ENCODE measurements around the gene ZBTB20. TPM values are rescaled to one million over a fixed set of nuclear protein-coding genes. Genes with fewer than 3 reads are reported as not detected.

The ZBTB20 gene
- total and polyA plus RNA-seq, 2 donors (not counting 1 experiment from before 2014, with no cell fraction given): 4.0 to 123 TPM

- no peaks in the 10 kb centered on the region for H3K4me1 ChIP-seq (ENCODE audit: control insufficient read depth in 2 of 2, insufficient read depth in 2 of 2, low read length in 2 of 2)
- ChIA-PET POLR2A (no interaction called here), CTCF (interaction anchor here (0.9 to 1.5 kb wide), 3 partner anchors 17 to 198 kb away, joined by 3 to 7 read pairs (median 3); no protein-coding TSS in a partner anchor)
- no peak overlapping the region for H3K27ac Mint-ChIP-seq
- no peaks in the 10 kb centered on the region for H4K20me1 ChIP-seq (ENCODE audit: control insufficient read depth, insufficient read depth, low read length, poor library complexity, severe bottlenecking)
- no peak overlapping the region for H2AFZ ChIP-seq (ENCODE audit: insufficient read depth, low read depth, low read length, poor library complexity, severe bottlenecking)
- no peak overlapping the region for H3K4me3 Mint-ChIP-seq
- peaks cover 4% of the 10 kb centered on the region for H3K4me1 Mint-ChIP-seq
- no peaks in the 10 kb centered on the region for H3K27me3 ChIP-seq (replicated peaks in 1 of 4; ENCODE audit: control extremely low read depth in 1 of 4, control insufficient read depth in 3 of 4, insufficient read depth in 4 of 4, low read length in 3 of 4)
- H3K79me2 ChIP-seq (ENCODE audit: control insufficient read depth, insufficient read depth, low read length): no peaks in the 10 kb centered on the region
- 97% methylated on average over 24 of the region's 24 CpGs for WGBS (ENCODE audit: insufficient coverage)
- peaks cover 3 to 40% of the 10 kb centered on the region in 2 experiments for H3K36me3 ChIP-seq (replicated peaks in 1 of 2; ENCODE audit: control extremely low read depth in 1 of 2, control insufficient read depth in 1 of 2, extremely low read depth in 1 of 2, insufficient read depth in 2 of 2, low read length in 1 of 2)
- intact Hi-C loops (cut with micrococcal nuclease): no loop called here
- no peaks in the 10 kb centered on the region for H3K9me3 Mint-ChIP-seq (ENCODE audit: insufficient read depth)
- H3K27ac ChIP-seq (ENCODE audit: low read length in 2 of 2): no peak overlapping the region
- no peak overlapping the region for H3K4me2 ChIP-seq (replicated peaks; ENCODE audit: low read depth, low read length, poor library complexity, severe bottlenecking)
- ATAC-seq (ENCODE audit: low read depth) (no peak), DNase-seq (no peak)
- H3K27me3 Mint-ChIP-seq: no peaks in the 10 kb centered on the region
- H3K9me3 ChIP-seq (ENCODE audit: control extremely low read depth in 1 of 3, control insufficient read depth in 2 of 3, insufficient read depth in 1 of 3, low read length in 2 of 3): peaks cover 0 to 9% (median 0%) of the 10 kb centered on the region in 3 donors
- TF ChIP-seq EZH2 (IDR thresholded peaks at IDR 0.05; ENCODE audit: borderline replicate concordance, insufficient read depth, low read depth, low read length, poor library complexity, severe bottlenecking) (no peak), CTCF (IDR thresholded peaks at IDR 0.05) (no peak)
- H3K4me3 ChIP-seq (ENCODE audit: control extremely low read depth in 1 of 5, extremely low read depth in 1 of 5, insufficient read depth in 1 of 5, low read depth in 2 of 5, low read length in 4 of 5): no peak overlapping the region
- no peak overlapping the region for H3K9ac ChIP-seq (ENCODE audit: low read length)
These were observed 796.4 kb downstream of the ZBTB20 start for GRCh38 chr3:114350690-114351089.

GRCh38 chr3:114350271-114350670, 796.8 kb downstream of the ZBTB20 start:
- H4K20me1 ChIP-seq (ENCODE audit: control insufficient read depth, insufficient read depth, low read length, poor library complexity, severe bottlenecking): no peaks in the 10 kb centered on the region
- CTCF ChIA-PET: interaction anchor here (0.9 to 1.5 kb wide), 3 partner anchors 16 to 198 kb away, joined by 3 to 7 read pairs (median 3); no protein-coding TSS in a partner anchor
- H3K27me3 ChIP-seq (replicated peaks in 1 of 4; ENCODE audit: control extremely low read depth in 1 of 4, control insufficient read depth in 3 of 4, insufficient read depth in 4 of 4, low read length in 3 of 4): no peaks in the 10 kb centered on the region
- H3K36me3 ChIP-seq (replicated peaks in 1 of 2; ENCODE audit: control extremely low read depth in 1 of 2, control insufficient read depth in 1 of 2, extremely low read depth in 1 of 2, insufficient read depth in 2 of 2, low read length in 1 of 2): peaks cover 3 to 40% of the 10 kb centered on the region in 2 experiments
- Mint-ChIP-seq H3K4me3 (no peak overlapping the region), H3K27ac (no peak overlapping the region), H3K9me3 (ENCODE audit: insufficient read depth) (no peaks in the 10 kb centered on the region), H3K4me1 (peaks cover 5% of the 10 kb centered on the region), H3K27me3 (no peaks in the 10 kb centered on the region)
- no peak overlapping the region for H3K9ac ChIP-seq (ENCODE audit: low read length)
- H3K4me1 ChIP-seq (ENCODE audit: control insufficient read depth in 2 of 2, insufficient read depth in 2 of 2, low read length in 2 of 2): no peaks in the 10 kb centered on the region
- H3K79me2 ChIP-seq (ENCODE audit: control insufficient read depth, insufficient read depth, low read length): no peaks in the 10 kb centered on the region
- TF ChIP-seq CTCF (IDR thresholded peaks at IDR 0.05) (no peak), EZH2 (IDR thresholded peaks at IDR 0.05; ENCODE audit: borderline replicate concordance, insufficient read depth, low read depth, low read length, poor library complexity, severe bottlenecking) (no peak)
- no peak overlapping the region for H3K4me3 ChIP-seq (ENCODE audit: control extremely low read depth in 1 of 5, extremely low read depth in 1 of 5, insufficient read depth in 1 of 5, low read depth in 2 of 5, low read length in 4 of 5)
- 98% methylated on average over 12 of the region's 12 CpGs for WGBS (ENCODE audit: insufficient coverage)
- H3K4me2 ChIP-seq (replicated peaks; ENCODE audit: low read depth, low read length, poor library complexity, severe bottlenecking): no peak overlapping the region
- intact Hi-C loops (cut with micrococcal nuclease): no loop called here
- H2AFZ ChIP-seq (ENCODE audit: insufficient read depth, low read depth, low read length, poor library complexity, severe bottlenecking): no peak overlapping the region
- no peak for ATAC-seq (ENCODE audit: low read depth)
- no peak for DNase-seq
- POLR2A ChIA-PET: no interaction called here
- no peak overlapping the region for H3K27ac ChIP-seq (ENCODE audit: low read length in 2 of 2)
- H3K9me3 ChIP-seq (ENCODE audit: control extremely low read depth in 1 of 3, control insufficient read depth in 2 of 3, insufficient read depth in 1 of 3, low read length in 2 of 3): peaks cover 0 to 9% (median 0%) of the 10 kb centered on the region in 3 donors

Data from B cell (primary cell).